Loucy (cell line): ENCODE data around the gene LUZP2.

ENCODE experiments used
- H2AFZ ChIP-seq: fragments of 200-600 bp; sonication (generic); 2 replicates; pipeline ENCODE4 v1.6.0; 2016; ENCODE audit warnings: antibody characterized with exemption, mild to moderate bottlenecking, low read length, moderate library complexity
- H3F3A ChIP-seq: fragments of 200-600 bp; 2 replicates; pipeline ENCODE4 v1.6.0; 2016; ENCODE audit warnings: antibody characterized with exemption, low read depth, mild to moderate bottlenecking
- H3K27me3 ChIP-seq: fragments of 200-600 bp; sonication (generic); 2 replicates; pipeline ENCODE4 v1.6.1; 2014; ENCODE audit warnings: low read length, mild to moderate bottlenecking; ENCODE audit not compliant: insufficient read depth, poor library complexity, severe bottlenecking
- H3K36me3 ChIP-seq: fragments of 200-600 bp; sonication (generic); 2 replicates; pipeline ENCODE4 v1.6.1; 2016; ENCODE audit warnings: low read length; ENCODE audit not compliant: insufficient read depth
- H3K4me1 ChIP-seq: fragments of 200-600 bp; sonication (generic); 2 replicates; pipeline ENCODE4 v1.5.1; 2014; ENCODE audit warnings: low read length, mild to moderate bottlenecking; ENCODE audit not compliant: insufficient read depth, poor library complexity, severe bottlenecking
- H3K4me2 ChIP-seq: fragments of 200-600 bp; sonication (generic); 2 replicates; pipeline ENCODE4 v1.6.0; 2014; ENCODE audit warnings: antibody characterized with exemption, low read length, low read depth, mild to moderate bottlenecking; ENCODE audit not compliant: poor library complexity, severe bottlenecking
- H3K4me3 ChIP-seq: fragments of 200-600 bp; sonication (generic); 2 replicates; pipeline ENCODE4 v1.5.1; 2014; ENCODE audit warnings: low read length, mild to moderate bottlenecking, mixed read lengths; ENCODE audit not compliant: poor library complexity, severe bottlenecking
- H3K79me2 ChIP-seq: fragments of 200-600 bp; sonication (generic); 2 replicates; pipeline ENCODE4 v1.6.1; 2014; ENCODE audit warnings: low read length; ENCODE audit not compliant: insufficient read depth
- H3K9ac ChIP-seq: fragments of 200-600 bp; sonication (generic); 2 replicates; pipeline ENCODE4 v1.6.0; 2014; ENCODE audit warnings: mild to moderate bottlenecking, low read depth, low read length, moderate library complexity; ENCODE audit not compliant: poor library complexity, severe bottlenecking
- H3K9me2 ChIP-seq: fragments of 200-600 bp; sonication (generic); replicated peaks from 2 replicates; pipeline ENCODE4 v1.6.1; 2016; ENCODE audit warnings: low read depth, low read length, mixed read lengths
- H3K9me3 ChIP-seq: fragments of 200-600 bp; sonication (generic); 2 replicates; pipeline ENCODE4 v1.6.1; 2014; ENCODE audit warnings: mild to moderate bottlenecking, antibody characterized with exemption, low read length, low read depth; ENCODE audit not compliant: insufficient read depth
- H4K20me1 ChIP-seq: fragments of 200-600 bp; sonication (generic); 2 replicates; pipeline ENCODE4 v1.6.0; 2014; ENCODE audit warnings: antibody characterized with exemption, low read length, mild to moderate bottlenecking; ENCODE audit not compliant: insufficient read depth, poor library complexity, severe bottlenecking
- EZH2phosphoT487 ChIP-seq: fragments of 200-600 bp; IDR thresholded peaks from 2 replicates; pipeline ENCODE4 v1.6.1; 2018; ENCODE audit warnings: antibody characterized with exemption, mild to moderate bottlenecking, moderate library complexity, borderline replicate concordance
- TF ChIP-seq, protein P1 (sequence below): fragments of 200-600 bp; sonication (generic); conservative IDR thresholded peaks from 2 replicates; pipeline ENCODE4 v1.5.1; 2014; ENCODE audit warnings: mild to moderate bottlenecking, antibody characterized with exemption, low read length

Gene LUZP2

DNA sequence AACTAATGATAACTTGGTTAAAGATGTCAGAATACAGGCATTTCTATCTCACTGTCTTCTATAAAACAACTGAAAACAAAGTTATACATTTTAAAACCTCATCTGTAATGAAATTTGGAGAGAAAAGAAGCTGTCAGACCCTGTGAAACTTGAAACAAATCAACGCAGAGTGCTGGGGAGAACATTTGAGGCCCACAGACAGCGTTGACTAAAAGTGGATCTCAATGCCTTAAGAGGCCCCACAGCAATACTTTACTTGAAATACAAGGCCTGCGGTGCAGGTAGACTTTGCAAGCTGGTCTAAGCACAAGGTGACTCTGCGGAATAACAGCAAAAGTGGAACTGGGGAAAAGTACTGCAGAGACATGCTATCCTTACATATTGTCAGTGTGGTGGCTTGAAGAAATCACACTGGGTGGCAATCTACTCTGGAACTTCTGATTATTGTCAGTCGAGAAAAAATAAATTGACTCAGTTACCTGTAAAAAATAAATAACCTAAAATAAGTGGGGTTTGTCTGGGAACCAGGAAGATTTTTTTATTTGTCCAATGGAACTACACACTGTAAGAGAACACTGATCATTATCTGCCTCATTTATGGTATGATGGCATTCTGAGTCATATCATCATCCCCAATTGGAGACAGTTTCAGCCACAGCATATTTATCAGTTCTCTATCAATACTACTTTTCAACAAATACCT lies 138.9 kb downstream of the LUZP2 start:
- no peaks in the 10 kb centered on the region for H4K20me1 ChIP-seq
- H2AFZ ChIP-seq, result no peak overlapping the region

DNA sequence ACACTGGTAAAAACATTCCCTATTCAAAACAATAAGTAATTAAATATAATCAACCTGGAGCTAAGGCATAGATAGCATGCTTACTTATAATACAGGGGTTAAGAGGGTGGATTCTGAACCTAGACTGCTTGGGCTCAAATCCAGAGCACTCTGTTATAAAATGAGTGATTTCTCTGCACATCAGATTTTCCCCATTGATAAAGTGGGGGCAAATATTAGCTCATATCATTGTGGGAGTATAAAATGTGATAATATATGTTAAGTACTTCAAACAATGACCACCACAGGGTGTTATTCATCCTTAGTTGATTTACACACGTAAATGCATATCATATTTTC lies 139.4 kb downstream of the LUZP2 start:
- no peaks in the 10 kb centered on the region for H3K27me3 ChIP-seq
- no peak overlapping the region for H3K4me3 ChIP-seq
- no peak overlapping the region for H3K4me2 ChIP-seq
- no peaks in the 10 kb centered on the region for H3K79me2 ChIP-seq
- H3K36me3 ChIP-seq, result no peaks in the 10 kb centered on the region
- no peaks in the 10 kb centered on the region for H3K4me1 ChIP-seq
- no peak overlapping the region for H2AFZ ChIP-seq
- no peaks in the 10 kb centered on the region for H3F3A ChIP-seq
- TF ChIP-seq EZH2phosphoT487, result no peak
- TF ChIP-seq, protein P1, sequence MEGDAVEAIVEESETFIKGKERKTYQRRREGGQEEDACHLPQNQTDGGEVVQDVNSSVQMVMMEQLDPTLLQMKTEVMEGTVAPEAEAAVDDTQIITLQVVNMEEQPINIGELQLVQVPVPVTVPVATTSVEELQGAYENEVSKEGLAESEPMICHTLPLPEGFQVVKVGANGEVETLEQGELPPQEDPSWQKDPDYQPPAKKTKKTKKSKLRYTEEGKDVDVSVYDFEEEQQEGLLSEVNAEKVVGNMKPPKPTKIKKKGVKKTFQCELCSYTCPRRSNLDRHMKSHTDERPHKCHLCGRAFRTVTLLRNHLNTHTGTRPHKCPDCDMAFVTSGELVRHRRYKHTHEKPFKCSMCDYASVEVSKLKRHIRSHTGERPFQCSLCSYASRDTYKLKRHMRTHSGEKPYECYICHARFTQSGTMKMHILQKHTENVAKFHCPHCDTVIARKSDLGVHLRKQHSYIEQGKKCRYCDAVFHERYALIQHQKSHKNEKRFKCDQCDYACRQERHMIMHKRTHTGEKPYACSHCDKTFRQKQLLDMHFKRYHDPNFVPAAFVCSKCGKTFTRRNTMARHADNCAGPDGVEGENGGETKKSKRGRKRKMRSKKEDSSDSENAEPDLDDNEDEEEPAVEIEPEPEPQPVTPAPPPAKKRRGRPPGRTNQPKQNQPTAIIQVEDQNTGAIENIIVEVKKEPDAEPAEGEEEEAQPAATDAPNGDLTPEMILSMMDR, result no peak
- no peaks in the 10 kb centered on the region for H3K9me2 ChIP-seq
- H4K20me1 ChIP-seq, result no peaks in the 10 kb centered on the region
- no peak overlapping the region for H3K9ac ChIP-seq
- H3K9me3 ChIP-seq, result no peaks in the 10 kb centered on the region

More for the DNA sequence above, 138.9 kb downstream of the LUZP2 start:
- Histone ChIP-seq H3K4me2 (no peak overlapping the region), H3K9ac (no peak overlapping the region), H3K4me1 (no peaks in the 10 kb centered on the region), H3K79me2 (no peaks in the 10 kb centered on the region), H3F3A (no peaks in the 10 kb centered on the region), H3K4me3 (no peak overlapping the region), H3K9me2 (no peaks in the 10 kb centered on the region), H3K27me3 (no peaks in the 10 kb centered on the region), H3K36me3 (no peaks in the 10 kb centered on the region), H3K9me3 (no peaks in the 10 kb centered on the region)
- TF ChIP-seq, protein P1, result no peak
- no peak for TF ChIP-seq EZH2phosphoT487

DNA sequence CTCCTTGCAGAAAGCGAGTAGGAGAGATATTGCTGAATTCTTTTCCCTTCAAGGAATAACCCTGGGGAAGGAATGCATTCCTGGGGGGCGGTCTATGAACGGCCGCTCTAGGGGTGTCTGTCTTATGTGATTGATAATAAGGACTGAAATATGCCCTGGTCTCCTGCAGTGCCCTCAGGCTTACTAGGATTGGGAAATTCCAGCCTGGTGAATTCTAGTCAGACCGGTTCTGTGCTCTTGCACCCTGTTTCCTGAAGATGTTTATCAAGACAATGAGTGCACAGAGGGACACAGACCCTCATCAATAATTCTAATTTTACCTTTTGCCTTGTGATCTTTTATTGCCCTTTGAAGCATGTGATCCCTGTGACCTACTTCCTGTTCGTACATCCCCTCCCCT lies 140.7 kb downstream of the LUZP2 start:
- Histone ChIP-seq H3K4me2 (no peak overlapping the region), H3K9ac (no peak overlapping the region), H3K79me2 (no peaks in the 10 kb centered on the region), H4K20me1 (no peaks in the 10 kb centered on the region), H3K4me3 (no peak overlapping the region), H3K27me3 (no peaks in the 10 kb centered on the region), H3K4me1 (no peaks in the 10 kb centered on the region), H3K36me3 (no peaks in the 10 kb centered on the region), H3K9me3 (no peaks in the 10 kb centered on the region), H2AFZ (no peak overlapping the region), H3F3A (no peaks in the 10 kb centered on the region), H3K9me2 (no peaks in the 10 kb centered on the region; the same call in 1 of the 2 replicates)
- TF ChIP-seq, protein P1, result no peak
- TF ChIP-seq EZH2phosphoT487, result no peak
